HepG2 (cell line): ENCODE results near the gene TEAD4.

Experiments
- SRY ChIP-seq: sonication (generic); formaldehyde crosslinking; IDR thresholded peaks from 2 replicates; pipeline ENCODE4 v1.8.0; 2022; ENCODE audit warnings: mild to moderate bottlenecking, missing genetic modification reagents
- ZNF513 ChIP-seq: sonication (generic); formaldehyde crosslinking; conservative IDR thresholded peaks from 2 replicates; pipeline ENCODE4 v1.5.0; 2020; ENCODE audit warnings: missing genetic modification reagents

DNA sequence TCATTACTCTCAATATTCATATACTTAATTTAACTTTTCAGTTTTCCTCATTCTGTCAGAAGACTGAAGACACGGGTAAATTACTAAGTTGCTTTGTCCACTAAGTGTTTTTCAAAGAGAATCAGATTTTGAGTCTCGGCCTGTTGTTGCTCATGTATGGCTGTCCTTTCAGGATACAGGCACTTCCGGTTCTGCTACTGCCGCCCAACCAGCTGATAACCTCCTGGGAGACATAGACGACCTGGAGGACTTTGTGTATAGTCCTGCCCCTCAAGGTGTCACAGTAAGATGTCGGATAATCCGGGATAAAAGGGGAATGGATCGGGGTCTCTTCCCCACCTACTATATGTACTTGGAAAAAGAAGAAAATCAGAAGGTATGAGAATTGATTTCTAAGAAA, 28.3 kb upstream of the TEAD4 start:
- no peak for TF ChIP-seq SRY (CRISPR knock-in tag)
- TF ChIP-seq ZNF513 (CRISPR knock-in tag) = no peak
